ENCODE data around the gene MMP3.

MMP3 gene

DNA sequence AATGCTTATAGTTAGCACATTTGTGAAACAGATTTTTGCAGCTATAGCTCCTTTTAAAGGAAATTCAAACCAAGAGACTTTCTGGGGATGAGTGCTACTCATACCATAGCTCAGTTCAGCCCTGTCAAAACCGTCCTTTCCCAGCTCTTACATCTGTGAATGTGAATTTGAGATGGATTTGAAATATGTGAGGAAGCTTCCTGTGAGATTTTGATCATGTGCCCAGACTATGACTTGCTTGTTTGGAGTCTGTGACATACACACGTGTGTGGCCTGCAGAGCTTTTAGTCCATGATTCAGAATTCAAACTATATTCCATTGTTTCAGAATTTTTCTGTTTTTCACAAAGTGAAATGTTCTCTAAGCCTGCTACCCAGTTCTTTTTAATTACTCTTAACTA is 41.1 kb downstream of the MMP3 start:
- no peaks in the 10 kb centered on the region for H3K9me3 ChIP-seq (ENCODE audit: insufficient read depth, low read length)
- H3K4me3 ChIP-seq (ENCODE audit: insufficient read length, low read depth): no peak overlapping the region
- no peak overlapping the region for H3K9ac ChIP-seq (ENCODE audit: insufficient read length, low read depth)
- H3K36me3 ChIP-seq (ENCODE audit: insufficient read depth, insufficient read length, low read length): no peaks in the 10 kb centered on the region
- DNase-seq (ENCODE audit: low read depth, low spot score): no peak
- H3K27me3 ChIP-seq (ENCODE audit: insufficient read depth, insufficient read length): no peaks in the 10 kb centered on the region
- TF ChIP-seq YY1 (IDR thresholded peaks at IDR 0.05; ENCODE audit: insufficient read depth, insufficient read length): no peak
- TF ChIP-seq ZNF274 (IDR thresholded peaks at IDR 0.05; ENCODE audit: low read depth, low read length): no peak
- no peak for TF ChIP-seq SUZ12 (IDR thresholded peaks at IDR 0.05; ENCODE audit: extremely low read depth, insufficient read depth, insufficient read length)
- no peaks in the 10 kb centered on the region for H3K4me1 ChIP-seq (ENCODE audit: insufficient read depth, insufficient read length)

DNA sequence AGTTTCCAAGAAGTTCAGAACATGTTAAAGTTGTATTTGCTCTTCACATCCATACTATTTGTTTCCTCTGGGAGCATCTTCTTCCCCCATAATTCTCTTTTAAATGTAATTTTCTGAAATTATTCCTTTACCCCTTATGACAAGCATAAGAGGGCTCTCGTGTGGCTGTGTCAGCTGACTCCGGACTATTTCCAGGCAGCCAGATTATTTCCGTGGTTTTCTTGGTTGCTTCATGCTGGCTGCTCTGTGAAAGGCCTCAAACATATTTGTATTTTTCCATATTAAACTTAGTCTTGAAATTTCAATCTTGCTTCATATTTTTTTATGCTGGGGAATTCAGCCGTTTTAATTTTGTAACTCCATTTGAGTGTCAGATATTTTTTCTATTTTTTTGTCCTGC is 42.6 kb downstream of the MMP3 start:
- TF ChIP-seq SUZ12 (IDR thresholded peaks at IDR 0.05; ENCODE audit: extremely low read depth, insufficient read depth, insufficient read length): no peak
- no peak for TF ChIP-seq YY1 (IDR thresholded peaks at IDR 0.05; ENCODE audit: insufficient read depth, insufficient read length)
- TF ChIP-seq ZNF274 (IDR thresholded peaks at IDR 0.05; ENCODE audit: low read depth, low read length): no peak
- no peak overlapping the region for H3K9ac ChIP-seq (ENCODE audit: insufficient read length, low read depth)
- no peaks in the 10 kb centered on the region for H3K27me3 ChIP-seq (ENCODE audit: insufficient read depth, insufficient read length)
- no peaks in the 10 kb centered on the region for H3K36me3 ChIP-seq (ENCODE audit: insufficient read depth, insufficient read length, low read length)
- no peaks in the 10 kb centered on the region for H3K9me3 ChIP-seq (ENCODE audit: insufficient read depth, low read length)
- DNase-seq (ENCODE audit: low read depth, low spot score): no peak
- no peak overlapping the region for H3K4me3 ChIP-seq (ENCODE audit: insufficient read length, low read depth)
- no peaks in the 10 kb centered on the region for H3K4me1 ChIP-seq (ENCODE audit: insufficient read depth, insufficient read length)

DNA sequence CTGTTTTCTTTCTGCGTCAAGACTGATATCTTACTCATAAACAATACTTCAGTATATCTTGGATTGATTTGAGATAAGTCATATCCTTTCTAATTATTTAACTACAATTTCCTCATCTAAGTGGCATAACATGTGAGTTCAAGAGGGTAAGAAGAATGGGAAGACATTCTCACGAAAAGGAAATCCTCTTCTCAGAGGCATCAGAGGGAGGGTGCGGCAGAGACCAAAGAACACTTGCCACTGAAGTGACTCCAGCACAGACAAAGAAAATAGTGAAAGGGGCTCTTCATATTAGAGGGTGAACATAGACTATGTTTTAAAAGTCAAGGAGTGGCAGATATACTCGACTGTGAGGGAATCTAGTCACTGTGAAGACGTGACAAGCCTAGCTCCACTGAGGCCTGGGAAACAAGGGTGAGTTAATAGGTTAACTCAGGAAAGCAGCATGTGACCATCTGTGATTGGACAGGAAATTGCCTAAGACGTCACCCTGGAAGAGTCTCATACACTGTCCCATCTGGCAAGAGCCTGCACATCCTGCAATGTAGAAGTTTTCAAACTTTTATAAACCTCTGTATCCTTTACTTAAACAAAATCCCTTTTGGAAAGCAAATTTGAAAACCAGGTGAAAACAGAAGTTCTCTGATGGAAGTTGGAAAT is 43.6 kb downstream of the MMP3 start:
- H3K9me3 ChIP-seq (ENCODE audit: insufficient read depth, low read length): no peaks in the 10 kb centered on the region
- DNase-seq (ENCODE audit: low read depth, low spot score): no peak
- H3K27me3 ChIP-seq (ENCODE audit: insufficient read depth, insufficient read length): no peaks in the 10 kb centered on the region
- TF ChIP-seq YY1 (IDR thresholded peaks at IDR 0.05; ENCODE audit: insufficient read depth, insufficient read length): no peak
- no peak for TF ChIP-seq ZNF274 (IDR thresholded peaks at IDR 0.05; ENCODE audit: low read depth, low read length)
- no peak for TF ChIP-seq SUZ12 (IDR thresholded peaks at IDR 0.05; ENCODE audit: extremely low read depth, insufficient read depth, insufficient read length)
- no peaks in the 10 kb centered on the region for H3K4me1 ChIP-seq (ENCODE audit: insufficient read depth, insufficient read length)
- H3K4me3 ChIP-seq (ENCODE audit: insufficient read length, low read depth): no peak overlapping the region
- H3K9ac ChIP-seq (ENCODE audit: insufficient read length, low read depth): no peak overlapping the region
- no peaks in the 10 kb centered on the region for H3K36me3 ChIP-seq (ENCODE audit: insufficient read depth, insufficient read length, low read length)

DNA sequence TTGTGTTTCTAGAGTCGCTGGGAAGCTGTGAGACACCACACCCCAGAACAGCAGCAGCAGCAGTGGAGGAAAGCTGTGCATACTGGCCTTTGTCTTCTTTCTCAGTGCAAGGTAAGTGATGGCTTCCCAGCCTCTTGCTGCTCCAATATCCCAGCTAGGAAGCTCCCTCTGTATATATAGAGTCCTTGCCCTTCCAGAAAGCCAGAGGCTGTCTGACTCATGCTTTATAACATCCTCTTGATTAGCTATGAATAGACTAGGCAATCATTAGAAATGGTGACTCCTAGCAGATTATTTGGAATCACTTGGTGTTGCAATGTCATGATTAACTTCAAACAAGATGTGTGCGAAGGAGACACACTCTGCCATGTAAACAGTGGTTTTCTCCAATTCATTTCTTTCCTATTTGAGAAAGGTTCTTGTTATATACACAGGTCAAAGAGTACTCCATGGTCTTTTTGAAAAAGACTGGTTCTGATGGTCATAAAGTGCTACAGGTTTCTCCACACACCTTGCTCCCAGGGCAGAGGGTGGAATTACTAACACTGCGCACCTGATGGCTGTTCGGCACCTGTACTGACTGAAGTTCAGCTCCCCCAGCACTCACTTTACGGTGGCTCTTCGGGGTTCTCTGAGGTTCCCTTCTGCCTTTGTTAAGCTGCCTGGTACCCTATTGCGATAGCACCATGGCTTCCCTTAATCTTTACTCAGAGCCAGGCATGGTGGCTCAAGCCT is 45.2 kb downstream of the MMP3 start, which contains the start of gene MMP1:
TSS of gene MMP1 (minus strand) at position 149 of the 735 bp plus-strand sequence. CDS start at position 81, 68 bp downstream.
- Histone ChIP-seq H3K9me3 (ENCODE audit: insufficient read depth, low read length) (no peaks in the 10 kb centered on the region), H3K27me3 (ENCODE audit: insufficient read depth, insufficient read length) (no peaks in the 10 kb centered on the region), H3K4me1 (ENCODE audit: insufficient read depth, insufficient read length) (no peaks in the 10 kb centered on the region), H3K9ac (ENCODE audit: insufficient read length, low read depth) (no peak within 1 kb of the TSS), H3K4me3 (ENCODE audit: insufficient read length, low read depth) (no peak within 1 kb of the TSS), H3K36me3 (ENCODE audit: insufficient read depth, insufficient read length, low read length) (no peaks in the 10 kb centered on the region)
- TF ChIP-seq ZNF274 (IDR thresholded peaks at IDR 0.05; ENCODE audit: low read depth, low read length): no peak
- TF ChIP-seq YY1 (IDR thresholded peaks at IDR 0.05; ENCODE audit: insufficient read depth, insufficient read length): no peak
- TF ChIP-seq SUZ12 (IDR thresholded peaks at IDR 0.05; ENCODE audit: extremely low read depth, insufficient read depth, insufficient read length): no peak
- DNase-seq (ENCODE audit: low read depth, low spot score): no peak

DNA sequence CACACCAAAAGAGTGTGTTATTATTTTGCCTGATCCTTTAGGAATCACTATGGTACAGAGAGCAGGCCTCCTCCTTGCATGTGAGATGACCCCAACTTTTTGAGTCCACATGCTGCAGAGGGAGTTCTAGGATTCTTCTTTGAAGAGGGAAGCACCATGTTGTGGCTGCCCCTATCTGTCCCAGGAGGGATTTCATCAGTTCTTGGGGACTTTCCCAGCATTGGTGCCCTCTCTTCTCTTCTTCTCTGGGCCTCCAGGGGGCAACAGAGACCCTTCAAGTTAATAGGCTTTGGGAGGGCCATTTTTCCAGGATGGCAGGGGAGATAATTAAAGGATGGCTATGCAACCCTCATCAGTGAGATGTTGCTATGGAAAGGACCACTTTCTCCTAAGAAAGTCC is 49.0 kb downstream of the MMP3 start:
- Histone ChIP-seq H3K36me3 (ENCODE audit: insufficient read depth, insufficient read length, low read length) (no peaks in the 10 kb centered on the region), H3K9ac (ENCODE audit: insufficient read length, low read depth) (no peak overlapping the region), H3K4me3 (ENCODE audit: insufficient read length, low read depth) (no peak overlapping the region), H3K4me1 (ENCODE audit: insufficient read depth, insufficient read length) (no peaks in the 10 kb centered on the region), H3K27me3 (ENCODE audit: insufficient read depth, insufficient read length) (no peaks in the 10 kb centered on the region), H3K9me3 (ENCODE audit: insufficient read depth, low read length) (no peaks in the 10 kb centered on the region)
- TF ChIP-seq YY1 (IDR thresholded peaks at IDR 0.05; ENCODE audit: insufficient read depth, insufficient read length) (no peak), ZNF274 (IDR thresholded peaks at IDR 0.05; ENCODE audit: low read depth, low read length) (no peak), SUZ12 (IDR thresholded peaks at IDR 0.05; ENCODE audit: extremely low read depth, insufficient read depth, insufficient read length) (no peak)
- DNase-seq (ENCODE audit: low read depth, low spot score): peak; percentile 63

DNA sequence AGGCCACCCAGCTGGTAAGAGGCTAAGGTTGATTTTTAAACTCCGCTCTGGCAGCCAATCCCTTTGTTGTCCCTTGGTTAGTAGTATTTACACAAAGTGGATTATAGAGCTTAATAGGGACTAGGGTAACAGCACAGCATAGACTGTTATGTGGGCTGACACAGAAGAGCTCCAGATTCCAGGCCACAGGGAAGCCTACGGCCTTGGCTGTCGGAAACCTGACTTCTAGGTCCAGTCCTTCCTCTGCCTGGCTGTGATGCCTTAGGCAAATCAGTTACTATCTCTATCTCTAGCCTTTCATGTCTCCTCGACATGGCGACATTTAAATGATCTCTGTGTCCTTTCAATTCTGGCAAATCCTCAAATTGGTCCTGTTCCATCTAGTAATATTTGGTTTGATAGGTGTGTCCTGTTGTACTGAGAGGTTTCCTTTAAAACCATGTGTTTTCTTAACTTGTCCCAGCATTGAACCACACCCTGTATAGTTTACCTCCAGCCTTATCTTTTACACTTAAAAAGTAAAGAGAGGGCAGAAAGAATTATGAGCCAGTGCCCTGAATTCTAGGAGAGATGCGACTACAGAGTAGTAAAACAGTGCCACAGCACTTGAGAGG is 49.6 kb downstream of the MMP3 start:
- Histone ChIP-seq H3K9ac (ENCODE audit: insufficient read length, low read depth) (no peak overlapping the region), H3K9me3 (ENCODE audit: insufficient read depth, low read length) (no peaks in the 10 kb centered on the region), H3K4me1 (ENCODE audit: insufficient read depth, insufficient read length) (no peaks in the 10 kb centered on the region), H3K4me3 (ENCODE audit: insufficient read length, low read depth) (no peak overlapping the region), H3K27me3 (ENCODE audit: insufficient read depth, insufficient read length) (no peaks in the 10 kb centered on the region), H3K36me3 (ENCODE audit: insufficient read depth, insufficient read length, low read length) (no peaks in the 10 kb centered on the region)
- TF ChIP-seq ZNF274 (IDR thresholded peaks at IDR 0.05; ENCODE audit: low read depth, low read length) (no peak), SUZ12 (IDR thresholded peaks at IDR 0.05; ENCODE audit: extremely low read depth, insufficient read depth, insufficient read length) (no peak), YY1 (IDR thresholded peaks at IDR 0.05; ENCODE audit: insufficient read depth, insufficient read length) (no peak)
- DNase-seq (ENCODE audit: low read depth, low spot score): no peak

DNA sequence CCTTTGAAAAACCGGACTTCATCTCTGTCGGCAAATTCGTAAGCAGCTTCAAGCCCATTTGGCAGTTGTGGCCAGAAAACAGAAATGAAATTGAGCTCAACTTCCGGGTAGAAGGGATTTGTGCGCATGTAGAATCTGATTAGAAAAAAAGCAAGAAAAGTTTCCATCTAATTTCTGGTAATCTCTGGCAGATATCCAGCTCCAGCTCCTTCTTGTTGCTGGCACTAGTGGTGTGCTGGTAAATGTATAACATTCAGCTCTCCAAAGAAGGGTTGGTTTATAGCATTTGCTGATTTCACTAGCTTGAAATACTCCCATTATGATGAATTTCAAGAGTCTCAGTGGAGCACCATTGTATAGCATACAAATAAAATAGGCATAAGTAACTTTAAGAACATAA is 50.8 kb downstream of the MMP3 start:
- Histone ChIP-seq H3K27me3 (ENCODE audit: insufficient read depth, insufficient read length) (no peaks in the 10 kb centered on the region), H3K9ac (ENCODE audit: insufficient read length, low read depth) (no peak overlapping the region), H3K4me3 (ENCODE audit: insufficient read length, low read depth) (no peak overlapping the region), H3K4me1 (ENCODE audit: insufficient read depth, insufficient read length) (no peaks in the 10 kb centered on the region), H3K9me3 (ENCODE audit: insufficient read depth, low read length) (no peaks in the 10 kb centered on the region), H3K36me3 (ENCODE audit: insufficient read depth, insufficient read length, low read length) (no peaks in the 10 kb centered on the region)
- DNase-seq (ENCODE audit: low read depth, low spot score): no peak
- TF ChIP-seq YY1 (IDR thresholded peaks at IDR 0.05; ENCODE audit: insufficient read depth, insufficient read length) (no peak), ZNF274 (IDR thresholded peaks at IDR 0.05; ENCODE audit: low read depth, low read length) (no peak), SUZ12 (IDR thresholded peaks at IDR 0.05; ENCODE audit: extremely low read depth, insufficient read depth, insufficient read length) (no peak)

Data from NT2/D1 (cell line).